HepG2 (cell line): ENCODE measurements around the gene CTDSP2. TPM values are rescaled to one million over a fixed set of nuclear protein-coding genes. Genes with fewer than 3 reads are reported as not detected.

Experiments
- PRMT3 ChIP-seq: sonication (generic); formaldehyde crosslinking; IDR thresholded peaks from 2 replicates; pipeline ENCODE4 v1.8.1; 2022; ENCODE audit warnings: low read depth, mild to moderate bottlenecking, moderate library complexity, missing genetic modification reagents, borderline replicate concordance
- ZNF232 ChIP-seq: sonication (generic); formaldehyde crosslinking; IDR thresholded peaks from 2 replicates; pipeline ENCODE4 v1.4.0; 2020; ENCODE audit warnings: missing genetic modification reagents, borderline replicate concordance
- ZNF616 ChIP-seq: sonication (generic); formaldehyde crosslinking; IDR thresholded peaks from 2 replicates; pipeline ENCODE4 v1.5.0; 2020; ENCODE audit warnings: low read depth, mild to moderate bottlenecking, missing genetic modification reagents
- polyA plus RNA-seq, 8 experiments: library from polyadenylated mRNA; depleted of rRNA in 3 of 8; stranded (reverse) in 7 of 8; unstranded in 1 of 8; fragments of >200 nt; fragmentation: Illumina TruSeq in 4 of 8; extraction: Trizol in 4 of 8; gene quantifications; 2 replicates each; pipeline versions ENCODE4 v1.2.1 to v1.2.3, GENCODE V29; 2011 to 2016; ENCODE audit warnings: low read depth in 4 of 8, missing spikeins in 1 of 8, mixed read lengths in 1 of 8; ENCODE audit not compliant: insufficient read depth in 1 of 8
- total RNA-seq, 5 experiments: library from RNA; depleted of rRNA; stranded (reverse); fragments of >200 nt; fragmentation: Illumina TruSeq; extraction: Trizol; gene quantifications; 2 replicates each; pipeline ENCODE4 v1.2.3, GENCODE V29; 2016; ENCODE audit warnings: low read depth in 1 of 5
- TF ChIP-seq, protein P1 (sequence below): sonication (generic); formaldehyde crosslinking; IDR thresholded peaks from 2 replicates; pipeline ENCODE4 v1.4.0; 2020; ENCODE audit warnings: missing genetic modification reagents
- TF ChIP-seq, protein P2 (sequence below), 2 experiments: sonication (generic) in 1 of 2; formaldehyde crosslinking in 1 of 2; IDR thresholded peaks; 2 replicates each; pipeline versions ENCODE4 v1.4.0 to v1.6.1; 2018 to 2020; ENCODE audit warnings: missing genetic modification reagents in 2 of 2, borderline replicate concordance in 1 of 2, low read depth in 1 of 2, mild to moderate bottlenecking in 1 of 2, missing biosample characterization in 1 of 2

Gene CTDSP2
- total and polyA plus RNA-seq, 2 of the 13 experiments (the other 11 are each of a cell fraction or from before 2014, with no cell fraction given) = 38.1 to 82.5 TPM

DNA sequence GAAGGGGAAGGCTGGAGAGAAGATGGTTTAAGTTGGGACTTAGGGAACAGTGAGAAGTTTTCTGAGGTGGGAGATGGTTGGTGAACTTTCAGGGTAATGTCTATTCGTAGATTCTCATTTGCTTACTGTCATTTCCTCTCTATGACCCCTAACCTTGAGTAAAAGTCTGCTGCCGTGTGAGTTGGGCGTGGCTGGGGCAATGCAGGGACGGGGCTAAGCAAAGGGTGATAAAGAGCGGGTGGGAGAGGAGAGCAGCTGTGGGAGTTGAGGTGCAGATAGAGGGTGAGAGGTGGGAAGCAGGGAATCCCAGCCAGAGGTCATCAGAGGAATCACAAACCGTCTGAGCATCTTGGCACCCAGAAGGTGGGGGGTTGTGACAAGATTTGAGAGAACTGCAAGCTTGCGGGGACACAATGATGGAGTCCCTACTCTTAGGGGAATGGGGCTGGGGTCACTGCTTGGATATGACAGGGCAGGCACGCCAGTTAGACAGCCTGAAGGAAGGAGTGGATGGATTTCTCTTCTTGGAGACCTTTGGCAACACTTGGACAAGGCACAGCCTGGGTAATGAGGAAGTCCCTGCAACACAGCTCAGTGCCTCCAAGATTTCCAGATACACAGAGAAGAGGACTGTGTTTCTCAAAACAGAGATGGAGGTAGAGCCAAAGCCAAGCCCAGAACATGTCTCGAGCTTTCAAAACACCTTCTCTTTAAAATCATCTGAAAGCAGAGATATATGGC, 45.9 kb upstream of the CTDSP2 start (continued):
- TF ChIP-seq, protein P1, sequence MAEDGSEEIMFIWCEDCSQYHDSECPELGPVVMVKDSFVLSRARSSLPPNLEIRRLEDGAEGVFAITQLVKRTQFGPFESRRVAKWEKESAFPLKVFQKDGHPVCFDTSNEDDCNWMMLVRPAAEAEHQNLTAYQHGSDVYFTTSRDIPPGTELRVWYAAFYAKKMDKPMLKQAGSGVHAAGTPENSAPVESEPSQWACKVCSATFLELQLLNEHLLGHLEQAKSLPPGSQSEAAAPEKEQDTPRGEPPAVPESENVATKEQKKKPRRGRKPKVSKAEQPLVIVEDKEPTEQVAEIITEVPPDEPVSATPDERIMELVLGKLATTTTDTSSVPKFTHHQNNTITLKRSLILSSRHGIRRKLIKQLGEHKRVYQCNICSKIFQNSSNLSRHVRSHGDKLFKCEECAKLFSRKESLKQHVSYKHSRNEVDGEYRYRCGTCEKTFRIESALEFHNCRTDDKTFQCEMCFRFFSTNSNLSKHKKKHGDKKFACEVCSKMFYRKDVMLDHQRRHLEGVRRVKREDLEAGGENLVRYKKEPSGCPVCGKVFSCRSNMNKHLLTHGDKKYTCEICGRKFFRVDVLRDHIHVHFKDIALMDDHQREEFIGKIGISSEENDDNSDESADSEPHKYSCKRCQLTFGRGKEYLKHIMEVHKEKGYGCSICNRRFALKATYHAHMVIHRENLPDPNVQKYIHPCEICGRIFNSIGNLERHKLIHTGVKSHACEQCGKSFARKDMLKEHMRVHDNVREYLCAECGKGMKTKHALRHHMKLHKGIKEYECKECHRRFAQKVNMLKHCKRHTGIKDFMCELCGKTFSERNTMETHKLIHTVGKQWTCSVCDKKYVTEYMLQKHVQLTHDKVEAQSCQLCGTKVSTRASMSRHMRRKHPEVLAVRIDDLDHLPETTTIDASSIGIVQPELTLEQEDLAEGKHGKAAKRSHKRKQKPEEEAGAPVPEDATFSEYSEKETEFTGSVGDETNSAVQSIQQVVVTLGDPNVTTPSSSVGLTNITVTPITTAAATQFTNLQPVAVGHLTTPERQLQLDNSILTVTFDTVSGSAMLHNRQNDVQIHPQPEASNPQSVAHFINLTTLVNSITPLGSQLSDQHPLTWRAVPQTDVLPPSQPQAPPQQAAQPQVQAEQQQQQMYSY (CRISPR knock-in tag) = no peak
- no peak for TF ChIP-seq ZNF616 (CRISPR knock-in tag)
- TF ChIP-seq ZNF232 (CRISPR knock-in tag) = no peak
- no peak for TF ChIP-seq PRMT3 (CRISPR knock-in tag)
- TF ChIP-seq, protein P2, sequence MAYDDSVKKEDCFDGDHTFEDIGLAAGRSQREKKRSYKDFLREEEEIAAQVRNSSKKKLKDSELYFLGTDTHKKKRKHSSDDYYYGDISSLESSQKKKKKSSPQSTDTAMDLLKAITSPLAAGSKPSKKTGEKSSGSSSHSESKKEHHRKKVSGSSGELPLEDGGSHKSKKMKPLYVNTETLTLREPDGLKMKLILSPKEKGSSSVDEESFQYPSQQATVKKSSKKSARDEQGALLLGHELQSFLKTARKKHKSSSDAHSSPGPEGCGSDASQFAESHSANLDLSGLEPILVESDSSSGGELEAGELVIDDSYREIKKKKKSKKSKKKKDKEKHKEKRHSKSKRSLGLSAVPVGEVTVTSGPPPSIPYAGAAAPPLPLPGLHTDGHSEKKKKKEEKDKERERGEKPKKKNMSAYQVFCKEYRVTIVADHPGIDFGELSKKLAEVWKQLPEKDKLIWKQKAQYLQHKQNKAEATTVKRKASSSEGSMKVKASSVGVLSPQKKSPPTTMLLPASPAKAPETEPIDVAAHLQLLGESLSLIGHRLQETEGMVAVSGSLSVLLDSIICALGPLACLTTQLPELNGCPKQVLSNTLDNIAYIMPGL (CRISPR knock-in tag; IDR thresholded peaks at IDR 0.05; ENCODE audit: borderline replicate concordance in 1 of 2, low read depth in 1 of 2) = no peak
- TF ChIP-seq, all 625 proteins: peak for 0
